Fibroblast of pulmonary artery (primary cell): ENCODE measurements around the gene FASTKD2.

Experiments used
- DNase-seq: peaks from one replicate; pipeline ENCODE4 v3.0.0-alpha.2; 2010; ENCODE audit warnings: low read depth
- H3K4me3 ChIP-seq: replicated peaks from 2 replicates; pipeline ENCODE4 v1.5.1; 2011; ENCODE audit warnings: low read depth, mild to moderate bottlenecking, control low read depth, low read length, moderate library complexity
- CTCF ChIP-seq: IDR thresholded peaks from 2 replicates; pipeline ENCODE4 v1.5.1; 2011; ENCODE audit warnings: mild to moderate bottlenecking, control low read depth, low read length, inconsistent platforms; ENCODE audit errors: missing control alignments

The FASTKD2 gene

GRCh38 chr2:206784559-206785353 lies 19.4 kb downstream of the FASTKD2 start:
- no peak for TF ChIP-seq CTCF
- no peak for DNase-seq
- H3K4me3 ChIP-seq: no peak overlapping the region

- H3K4me3 ChIP-seq: no peak overlapping the region
- peak; percentile 5 for DNase-seq
- no peak for TF ChIP-seq CTCF
Measured at GRCh38 chr2:206790311-206790935, 25.0 kb downstream of the FASTKD2 start.

GRCh38 chr2:206792645-206793044 lies 27.2 kb downstream of the FASTKD2 start:
- no peak for TF ChIP-seq CTCF
- H3K4me3 ChIP-seq: no peak overlapping the region
- DNase-seq: no peak

GRCh38 chr2:206797376-206797775 lies 32.0 kb downstream of the FASTKD2 start:
- H3K4me3 ChIP-seq: no peak overlapping the region
- TF ChIP-seq CTCF: no peak
- no peak for DNase-seq

GRCh38 chr2:206798000-206798399 lies 32.6 kb downstream of the FASTKD2 start:
- no peak overlapping the region for H3K4me3 ChIP-seq
- TF ChIP-seq CTCF: no peak
- peak; percentile 36 for DNase-seq

GRCh38 chr2:206799083-206799482 lies 33.7 kb downstream of the FASTKD2 start:
- peak; percentile 34 for DNase-seq
- no peak for TF ChIP-seq CTCF
- H3K4me3 ChIP-seq: no peak overlapping the region
